ENCODE results near the gene GNB2. TPM values are rescaled to one million over a fixed set of nuclear protein-coding genes. Genes with fewer than 3 reads are reported as not detected.
A peak's percentile ranks its signal among the peaks of the same experiment; 100 is the strongest.

Gene GNB2
- total and polyA plus RNA-seq, 2 donors from 2014 or later, result 234 to 265 TPM

- H3K9ac ChIP-seq (ENCODE audit: low read length in 3 of 3), result no peak overlapping the region
- H3K4me1 ChIP-seq (ENCODE audit: control insufficient read depth in 2 of 3, insufficient read depth in 2 of 3, low read depth in 1 of 3, low read length in 3 of 3), result peaks cover 0 to 23% (median 15%) of the 10 kb centered on the region in 3 donors
- no peaks in the 10 kb centered on the region for H3K27me3 ChIP-seq (ENCODE audit: control insufficient read depth, insufficient read depth, low read length)
- peaks cover 2 to 22% (median 12%) of the 10 kb centered on the region in 3 donors for H3K36me3 ChIP-seq (ENCODE audit: control insufficient read depth in 2 of 3, insufficient read depth in 3 of 3, low read length in 3 of 3)
- no peak overlapping the region for H3K4me3 ChIP-seq (ENCODE audit: low read length in 3 of 3)
- no peaks in the 10 kb centered on the region for H3K9me3 ChIP-seq (ENCODE audit: control insufficient read depth in 2 of 3, insufficient read depth in 1 of 3, low read length in 3 of 3)
- no peak for FAIRE-seq
- intact Hi-C loops (cut with DNase I), result loop anchor here (10.0 kb wide), 2 partner anchors 115 to 225 kb away; partner anchors contain the start of genes SAP25 and SPACDR
- H3K27ac ChIP-seq (ENCODE audit: low read depth in 2 of 2, low read length in 2 of 2), result no peak overlapping the region
- no peak for TF ChIP-seq CTCF (IDR thresholded peaks at IDR 0.05; ENCODE audit: borderline replicate concordance, extremely low read depth, insufficient read depth)
- peak in 2 of 5 donors; percentile 45 to 72 for DNase-seq
Measured at GRCh38 chr7:100689230-100690135, 15.9 kb downstream of the GNB2 start.

GRCh38 chr7:100691676-100692577 lies 18.4 kb downstream of the GNB2 start:
- no peaks in the 10 kb centered on the region for H3K9me3 ChIP-seq (ENCODE audit: control insufficient read depth in 2 of 3, insufficient read depth in 1 of 3, low read length in 3 of 3)
- peaks cover 0 to 23% (median 15%) of the 10 kb centered on the region in 3 donors for H3K4me1 ChIP-seq (ENCODE audit: control insufficient read depth in 2 of 3, insufficient read depth in 2 of 3, low read depth in 1 of 3, low read length in 3 of 3)
- no peak overlapping the region for H3K27ac ChIP-seq (ENCODE audit: low read depth in 2 of 2, low read length in 2 of 2)
- peak overlapping the region; percentile 23 to 79 (median 74) for H3K4me3 ChIP-seq (ENCODE audit: low read length in 3 of 3)
- peak; percentile 94 for TF ChIP-seq CTCF (IDR thresholded peaks at IDR 0.05; ENCODE audit: borderline replicate concordance, extremely low read depth, insufficient read depth)
- intact Hi-C loops (cut with DNase I), result no loop called here
- H3K27me3 ChIP-seq (ENCODE audit: control insufficient read depth, insufficient read depth, low read length), result no peaks in the 10 kb centered on the region
- peak overlapping the region in 1 of 3 donors; percentile 25 for H3K9ac ChIP-seq (ENCODE audit: low read length in 3 of 3)
- FAIRE-seq, result no peak
- H3K36me3 ChIP-seq (ENCODE audit: control insufficient read depth in 2 of 3, insufficient read depth in 3 of 3, low read length in 3 of 3), result peaks cover 0 to 5% (median 0%) of the 10 kb centered on the region in 3 donors
- DNase-seq, result peak; percentile 87 to 93 (median 89)

- no peak for FAIRE-seq
- Histone ChIP-seq H3K36me3 (ENCODE audit: control insufficient read depth in 2 of 3, insufficient read depth in 3 of 3, low read length in 3 of 3) (peaks cover 0 to 5% (median 0%) of the 10 kb centered on the region in 3 donors), H3K4me3 (ENCODE audit: low read length in 3 of 3) (peak overlapping the region; percentile 23 to 79 (median 74)), H3K9me3 (ENCODE audit: control insufficient read depth in 2 of 3, insufficient read depth in 1 of 3, low read length in 3 of 3) (no peaks in the 10 kb centered on the region), H3K27me3 (ENCODE audit: control insufficient read depth, insufficient read depth, low read length) (no peaks in the 10 kb centered on the region), H3K4me1 (ENCODE audit: control insufficient read depth in 2 of 3, insufficient read depth in 2 of 3, low read depth in 1 of 3, low read length in 3 of 3) (peaks cover 0 to 23% (median 15%) of the 10 kb centered on the region in 3 donors), H3K9ac (ENCODE audit: low read length in 3 of 3) (peak overlapping the region in 2 of 3 donors; percentile 25 to 84), H3K27ac (ENCODE audit: low read depth in 2 of 2, low read length in 2 of 2) (no peak overlapping the region)
- intact Hi-C loops (cut with DNase I), result no loop called here
- no peak for TF ChIP-seq CTCF (IDR thresholded peaks at IDR 0.05; ENCODE audit: borderline replicate concordance, extremely low read depth, insufficient read depth)
- DNase-seq, result peak in 2 of 5 donors; percentile 37 to 41
Measured at GRCh38 chr7:100692578-100692961, 19.0 kb downstream of the GNB2 start.

Measured in kidney (tissue), 14 donors.